Keratinocyte (primary cell): ENCODE data around the gene EGFR.

ENCODE experiments used
- EZH2 ChIP-seq: IDR thresholded peaks from one replicate; pipeline ENCODE4 v1.6.1; 2012; ENCODE audit warnings: inconsistent platforms, mild to moderate bottlenecking, low read length, moderate library complexity
- TF ChIP-seq, protein P1 (sequence below), 3 experiments: IDR thresholded peaks in 1 of 3; conservative IDR thresholded peaks in 1 of 3; optimal IDR thresholded peaks in 1 of 3; 2 replicates in 2 of 3; 3 replicates in 1 of 3; pipeline versions ENCODE3 to v1.5.1; 2011; ENCODE audit warnings: low read length in 3 of 3, mild to moderate bottlenecking in 3 of 3, moderate library complexity in 2 of 3, control low read depth in 1 of 3, inconsistent platforms in 1 of 3; ENCODE audit not compliant: insufficient read depth in 2 of 3; ENCODE audit errors: extremely low read depth in 1 of 3

DNA sequence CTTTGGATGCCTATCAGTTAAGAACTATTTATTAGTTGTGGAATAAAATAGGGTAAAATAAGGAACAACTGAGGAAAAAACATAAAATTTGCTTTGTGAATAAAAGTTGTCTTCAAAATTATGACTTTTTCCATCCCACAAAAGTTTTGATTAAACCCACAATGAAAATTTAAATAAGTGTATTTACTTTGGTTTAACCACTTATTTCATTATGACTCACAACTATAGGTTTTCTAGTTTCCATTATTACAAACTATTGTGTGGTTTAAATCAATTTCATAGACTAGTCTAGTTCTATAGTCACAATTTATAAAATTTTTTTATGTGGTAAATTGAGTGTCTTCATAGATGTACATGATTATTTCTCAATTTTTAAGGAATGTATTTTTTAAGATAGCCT, 116.6 kb downstream of the EGFR start:
- no peak for TF ChIP-seq EZH2
- TF ChIP-seq, protein P1, sequence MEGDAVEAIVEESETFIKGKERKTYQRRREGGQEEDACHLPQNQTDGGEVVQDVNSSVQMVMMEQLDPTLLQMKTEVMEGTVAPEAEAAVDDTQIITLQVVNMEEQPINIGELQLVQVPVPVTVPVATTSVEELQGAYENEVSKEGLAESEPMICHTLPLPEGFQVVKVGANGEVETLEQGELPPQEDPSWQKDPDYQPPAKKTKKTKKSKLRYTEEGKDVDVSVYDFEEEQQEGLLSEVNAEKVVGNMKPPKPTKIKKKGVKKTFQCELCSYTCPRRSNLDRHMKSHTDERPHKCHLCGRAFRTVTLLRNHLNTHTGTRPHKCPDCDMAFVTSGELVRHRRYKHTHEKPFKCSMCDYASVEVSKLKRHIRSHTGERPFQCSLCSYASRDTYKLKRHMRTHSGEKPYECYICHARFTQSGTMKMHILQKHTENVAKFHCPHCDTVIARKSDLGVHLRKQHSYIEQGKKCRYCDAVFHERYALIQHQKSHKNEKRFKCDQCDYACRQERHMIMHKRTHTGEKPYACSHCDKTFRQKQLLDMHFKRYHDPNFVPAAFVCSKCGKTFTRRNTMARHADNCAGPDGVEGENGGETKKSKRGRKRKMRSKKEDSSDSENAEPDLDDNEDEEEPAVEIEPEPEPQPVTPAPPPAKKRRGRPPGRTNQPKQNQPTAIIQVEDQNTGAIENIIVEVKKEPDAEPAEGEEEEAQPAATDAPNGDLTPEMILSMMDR (optimal IDR thresholded peaks at IDR 0.05 in 1 of 3, IDR thresholded peaks at IDR 0.05 in 1 of 3, conservative IDR thresholded peaks at IDR 0.05 in 1 of 3; ENCODE audit: extremely low read depth in 1 of 3, insufficient read depth in 2 of 3, low read length in 3 of 3), result no peak
